Measurements from ENCODE around the gene CCDC63. TPM values are rescaled to one million over a fixed set of nuclear protein-coding genes. Genes with fewer than 3 reads are reported as not detected.

CCDC63 gene
- polyA plus RNA-seq, 3 donors, result not detected

DNA sequence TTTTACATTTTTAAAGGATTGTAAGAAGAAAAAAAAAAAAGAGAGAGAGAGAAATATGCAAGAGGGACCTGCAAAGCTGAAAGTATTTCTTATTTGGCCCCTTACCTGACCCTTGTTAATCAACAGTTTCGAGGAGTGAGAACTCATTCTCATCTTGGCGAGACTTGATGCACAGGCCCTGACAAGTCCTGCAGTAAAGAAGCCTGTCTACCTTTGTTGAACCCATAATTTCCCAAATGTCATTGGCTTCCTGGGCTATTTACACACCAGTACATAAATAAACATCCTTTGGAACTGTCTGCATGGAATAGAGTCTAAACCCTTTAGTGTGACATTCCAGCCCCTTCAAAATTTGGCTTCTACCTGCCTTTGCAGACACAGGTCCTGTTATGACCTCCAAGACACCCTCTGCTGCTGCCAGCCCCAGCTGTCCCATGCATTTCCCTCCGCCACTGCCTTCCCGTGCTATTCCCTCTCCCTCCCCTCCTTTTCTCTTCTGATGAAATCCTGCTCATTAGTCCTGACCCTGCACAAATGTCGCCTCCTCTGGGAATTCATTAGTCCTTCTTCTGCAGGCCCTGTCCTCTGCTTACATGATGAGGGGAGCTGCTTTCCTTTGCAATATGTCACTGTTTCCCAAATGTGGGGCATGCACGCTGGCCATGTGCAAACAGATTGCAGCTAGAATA is 38.5 kb downstream of the CCDC63 start:
- no peak for DNase-seq

DNA sequence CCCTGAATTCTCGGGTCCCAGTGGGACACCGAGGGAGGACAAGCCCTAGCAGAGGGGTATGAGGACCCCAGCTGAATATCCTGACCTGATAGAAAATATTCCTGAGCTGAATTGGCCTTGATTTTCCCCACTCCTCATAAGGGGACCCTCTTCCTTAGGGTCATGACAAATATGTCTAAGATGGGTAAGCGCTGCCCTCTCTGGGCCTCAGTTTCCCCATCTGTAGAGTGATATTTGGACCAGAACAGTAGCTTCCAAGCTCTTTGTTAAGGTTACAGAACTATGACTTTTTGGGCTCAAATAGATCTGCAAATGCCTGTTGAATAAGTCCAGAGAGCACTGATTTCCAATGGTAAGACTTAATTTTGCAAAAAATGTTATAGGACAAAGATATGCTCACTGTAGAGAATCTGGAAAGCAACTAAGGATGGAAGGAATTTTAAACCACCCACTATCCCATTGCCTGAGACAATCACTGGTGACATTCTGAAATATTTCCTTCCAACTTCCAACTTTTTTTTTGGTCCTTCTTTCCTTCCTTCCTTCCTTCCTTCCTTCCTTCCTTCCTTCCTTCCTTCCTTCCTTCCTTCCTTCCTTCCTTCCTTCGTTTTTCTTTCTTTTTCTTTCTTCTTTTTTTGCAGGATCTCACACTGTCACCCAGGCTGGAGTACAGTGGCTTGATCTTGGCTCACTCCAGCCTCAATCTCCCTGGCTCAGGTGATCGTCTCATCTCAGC is 41.6 kb downstream of the CCDC63 start:
- no peak for DNase-seq

- no peak for DNase-seq
Observed at GRCh38 chr12:110889361-110889760, 42.6 kb downstream of the CCDC63 start.

DNA sequence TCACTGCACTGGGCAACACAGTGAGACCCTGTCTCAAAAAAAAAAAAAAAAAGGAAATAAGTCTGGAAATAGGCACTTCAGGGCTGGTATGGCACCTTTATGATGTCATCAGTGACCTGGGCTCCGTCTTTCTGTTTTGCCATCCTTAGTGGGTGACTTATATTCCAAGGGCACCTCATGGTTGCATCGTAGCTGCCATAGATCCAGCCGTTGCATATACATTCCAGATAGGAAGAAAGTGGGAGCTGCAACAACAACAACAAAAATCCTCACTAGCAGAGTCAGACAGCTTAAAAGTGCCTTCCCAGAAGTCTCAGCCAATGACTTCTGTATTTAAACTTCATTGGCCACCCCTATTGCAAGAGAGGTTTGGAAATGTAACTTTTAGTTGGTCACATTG is 47.2 kb downstream of the CCDC63 start:
- DNase-seq, result no peak

DNA sequence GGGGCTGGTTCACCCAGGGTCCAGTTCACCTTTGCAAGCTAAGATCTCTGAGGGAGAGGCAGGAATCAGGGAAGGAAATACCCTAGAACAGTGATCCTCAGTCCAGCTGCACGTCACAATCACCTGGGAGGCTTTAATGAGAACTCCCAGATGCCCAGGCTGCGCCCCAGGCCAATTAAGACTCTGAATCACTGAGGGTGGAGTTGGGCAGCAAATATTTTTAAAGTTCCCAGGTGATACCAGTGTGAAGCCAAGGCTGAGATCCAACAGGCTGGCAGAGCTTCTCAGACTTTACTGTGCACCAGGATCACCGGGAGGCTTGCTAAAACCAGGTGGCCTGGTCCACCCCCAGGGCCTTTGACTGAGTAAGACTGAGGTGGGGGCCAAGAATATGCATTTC is 49.8 kb downstream of the CCDC63 start:
- no peak for DNase-seq

DNA sequence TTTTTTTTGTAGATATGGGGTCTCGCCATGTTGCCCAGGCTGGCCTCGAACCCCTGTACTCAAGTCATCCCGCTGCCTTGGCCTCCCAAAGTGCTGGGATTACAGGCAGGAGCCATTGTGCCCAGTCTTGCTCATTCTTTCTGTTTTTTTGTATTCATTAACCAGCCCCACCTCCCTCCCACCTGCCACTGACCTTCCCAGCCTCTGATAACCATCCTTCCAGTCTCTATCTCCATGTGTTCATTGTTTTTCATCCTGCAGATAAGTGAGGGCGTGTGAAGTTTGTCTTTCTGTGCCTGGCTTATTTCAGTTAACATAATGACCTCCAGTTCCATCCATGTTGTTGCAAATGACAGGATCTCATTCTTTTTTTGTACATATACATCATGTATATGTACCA is 54.6 kb downstream of the CCDC63 start:
- DNase-seq, result no peak

- no peak for DNase-seq
Observed at GRCh38 chr12:110903511-110903910, 56.7 kb downstream of the CCDC63 start.

DNA sequence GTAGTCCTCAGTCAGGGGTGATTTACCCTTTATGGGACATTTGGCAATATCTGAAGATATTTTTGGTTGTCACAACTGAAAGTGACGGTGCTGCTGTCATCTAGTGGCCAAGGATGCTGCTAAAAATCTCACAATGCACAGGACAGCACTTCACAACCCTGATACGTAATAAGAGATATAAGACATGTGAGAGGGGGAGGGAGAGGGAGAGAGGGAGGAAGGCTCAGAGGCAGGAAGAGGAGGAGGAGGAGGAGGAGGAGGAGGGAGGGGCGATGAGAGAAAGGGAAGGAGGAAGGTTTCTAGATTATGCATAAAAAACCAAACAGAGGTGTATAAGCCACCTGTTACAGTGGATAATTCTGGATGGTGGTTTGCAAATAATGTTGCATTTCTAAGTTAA is 59.3 kb downstream of the CCDC63 start:
- no peak for DNase-seq

DNA sequence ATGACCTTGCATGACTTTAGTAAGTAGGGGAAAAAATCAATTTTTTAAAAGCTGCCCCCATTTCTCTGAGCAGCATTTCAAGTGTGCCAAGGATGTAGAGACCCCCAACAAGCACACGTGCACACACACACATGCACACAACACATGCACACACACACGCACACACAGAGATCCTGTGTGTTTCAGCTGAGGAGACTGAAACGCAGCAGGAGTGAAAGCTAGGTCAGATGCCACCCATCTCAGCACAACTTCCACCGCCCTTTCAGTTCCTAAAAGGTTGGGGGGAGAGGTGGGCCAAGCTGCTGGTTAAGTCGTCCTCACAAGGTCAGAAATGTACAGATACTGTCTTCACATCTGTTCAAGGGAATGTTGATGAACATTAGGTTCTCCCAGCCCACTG is 59.7 kb downstream of the CCDC63 start:
- DNase-seq, result no peak

GRCh38 chr12:110906985-110907384 is 60.2 kb downstream of the CCDC63 start:
- DNase-seq, result no peak

DNA sequence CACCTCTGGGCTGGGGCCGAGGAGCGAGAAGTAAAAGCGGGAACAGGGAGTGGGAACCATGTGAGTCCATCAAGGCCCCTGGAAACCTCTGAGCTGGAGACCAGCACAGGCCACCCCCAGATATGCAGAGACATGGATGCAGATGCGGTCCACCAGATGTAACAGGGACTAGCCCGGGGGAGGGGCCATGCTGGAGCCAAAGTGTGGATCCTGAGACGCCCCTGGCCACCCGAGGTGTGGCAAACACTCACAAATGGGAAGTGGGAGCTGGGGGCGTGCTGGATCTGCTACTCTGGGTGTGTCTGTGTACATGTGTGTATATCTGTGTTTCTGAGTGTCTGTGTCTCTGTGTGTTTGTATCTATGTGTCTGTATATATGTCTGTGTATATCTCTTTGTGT is 60.8 kb downstream of the CCDC63 start:
- DNase-seq, result no peak

- DNase-seq, result no peak
Observed at GRCh38 chr12:110908377-110909152, 61.8 kb downstream of the CCDC63 start.

DNA sequence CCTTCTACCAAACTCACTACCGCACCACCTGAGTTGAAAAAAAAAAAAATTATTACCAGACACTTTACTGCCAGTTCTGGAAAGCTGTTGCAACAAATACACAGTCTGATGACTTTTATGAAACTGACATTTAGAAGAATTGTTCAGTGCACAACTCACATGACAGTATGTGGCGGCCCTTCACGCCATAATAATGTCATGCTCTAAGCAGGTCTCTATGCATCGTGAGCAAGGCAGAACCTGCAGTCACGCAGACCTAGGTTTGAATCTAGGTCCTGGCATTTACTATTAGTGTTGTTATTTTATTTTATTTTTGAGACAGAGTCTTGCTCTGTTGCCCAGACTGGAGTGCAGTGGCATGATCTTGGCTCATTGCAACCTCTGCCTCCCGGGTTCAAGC is 65.5 kb downstream of the CCDC63 start:
- DNase-seq, result no peak

DNA sequence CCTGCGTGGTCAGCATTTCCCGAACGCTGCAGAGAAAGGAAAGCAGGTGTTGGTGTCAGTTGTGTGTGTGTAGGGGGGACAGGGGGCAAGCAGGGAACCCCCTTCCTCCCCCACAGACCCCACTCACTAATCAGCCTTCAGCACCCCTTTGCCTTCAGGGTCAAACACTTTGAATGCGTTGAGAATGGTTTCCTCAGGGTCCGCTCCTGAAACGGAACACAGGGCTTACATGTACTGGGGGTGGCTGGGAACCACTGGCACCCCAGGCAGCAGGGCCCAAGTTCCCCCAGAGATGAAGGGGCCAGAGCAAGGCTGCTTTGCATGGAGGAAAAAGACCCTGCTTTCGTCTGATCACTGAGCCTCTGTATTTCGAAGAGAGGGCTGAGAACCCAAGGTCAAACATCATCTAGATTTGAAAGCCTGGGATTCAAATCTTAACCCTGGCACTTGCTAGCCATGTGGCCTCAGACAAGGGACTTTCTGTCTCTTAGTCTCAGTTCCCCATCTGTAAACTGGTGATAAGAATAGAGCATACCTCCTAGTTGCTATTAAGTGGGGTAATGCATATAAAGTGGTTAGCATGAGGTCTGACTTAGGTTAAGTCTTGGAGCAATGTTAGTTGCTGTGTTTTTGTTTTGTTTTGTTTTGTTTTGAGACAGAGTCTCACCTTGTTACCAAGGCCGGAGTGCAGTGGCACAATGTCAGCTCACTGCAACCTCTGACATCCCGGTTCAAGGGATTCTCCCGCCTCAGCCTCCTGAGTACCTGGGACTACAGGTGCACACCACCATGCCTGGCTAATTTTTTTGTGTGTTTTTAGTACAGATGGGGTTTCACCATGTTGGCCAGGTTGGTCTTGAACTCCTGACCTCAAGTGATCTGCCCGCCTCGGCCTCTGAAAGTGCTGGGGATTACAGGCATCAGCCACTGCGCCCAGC is 66.6 kb downstream of the CCDC63 start:
- DNase-seq, result no peak

DNA sequence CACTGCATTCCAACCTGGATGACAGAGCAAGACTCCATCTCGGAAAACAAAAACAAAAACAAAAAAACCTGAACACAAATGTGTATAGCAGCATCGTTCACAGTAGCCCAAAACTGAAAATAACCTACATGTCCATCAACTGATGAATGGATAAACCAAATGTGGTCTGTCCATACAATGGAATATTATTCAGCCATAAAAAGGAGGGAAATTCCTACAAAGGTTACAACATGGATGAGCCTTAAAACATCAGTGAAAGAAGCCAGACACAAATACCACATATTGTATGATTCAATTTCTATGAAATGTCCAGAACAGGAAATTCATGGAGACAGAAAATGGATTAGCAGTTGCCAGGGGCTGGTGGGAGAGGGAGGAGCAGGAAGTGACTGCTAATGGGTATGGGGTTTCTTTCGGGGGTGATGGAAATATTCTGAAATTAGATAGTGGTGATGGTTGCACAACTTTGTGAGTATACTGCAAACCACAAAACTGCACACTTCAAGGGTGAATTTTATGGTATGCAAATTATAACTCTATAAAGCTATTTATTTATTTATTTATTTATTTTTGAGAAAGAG is 69.6 kb downstream of the CCDC63 start:
- DNase-seq, result no peak

DNA sequence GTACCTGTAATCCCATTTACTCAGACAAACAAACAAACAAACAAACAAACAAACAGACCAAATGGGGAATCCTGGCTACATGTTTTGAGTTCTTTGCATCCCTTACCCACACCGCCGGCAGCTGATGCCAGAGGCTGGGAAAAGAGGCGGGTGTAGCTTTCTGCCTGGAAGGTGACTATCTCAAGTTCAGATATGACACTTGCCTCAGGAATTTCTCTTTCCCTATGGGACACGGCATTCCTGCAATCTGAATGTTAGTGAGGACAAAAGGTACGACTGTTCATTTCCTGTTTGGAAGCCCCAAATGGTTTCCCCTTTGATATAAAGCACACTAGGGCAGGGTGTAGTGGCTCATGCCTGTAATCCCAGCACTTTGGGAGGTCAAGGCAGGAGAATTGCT is 70.7 kb downstream of the CCDC63 start:
- no peak for DNase-seq

DNA sequence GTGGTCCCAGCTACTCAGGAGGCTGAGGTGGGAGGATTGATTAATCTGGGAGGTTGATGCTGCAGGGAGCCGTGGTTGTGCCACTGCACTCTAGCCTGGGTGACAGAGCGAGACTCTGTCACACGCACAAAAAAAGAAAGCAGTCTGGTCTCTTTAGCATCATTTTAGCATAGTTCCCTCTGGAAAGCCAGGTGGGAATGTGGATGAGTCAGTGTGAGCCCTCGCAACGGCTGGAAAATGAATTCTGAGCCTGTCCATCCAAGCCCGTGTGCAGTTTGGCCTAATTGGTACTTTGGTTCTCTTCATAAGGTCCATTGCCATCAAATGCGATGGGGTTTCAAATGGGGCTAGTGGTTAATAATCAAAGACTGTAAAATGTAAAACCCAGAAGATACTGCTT is 71.2 kb downstream of the CCDC63 start:
- DNase-seq, result no peak

- no peak for DNase-seq
Observed at GRCh38 chr12:110919720-110920119, 72.9 kb downstream of the CCDC63 start.

DNA sequence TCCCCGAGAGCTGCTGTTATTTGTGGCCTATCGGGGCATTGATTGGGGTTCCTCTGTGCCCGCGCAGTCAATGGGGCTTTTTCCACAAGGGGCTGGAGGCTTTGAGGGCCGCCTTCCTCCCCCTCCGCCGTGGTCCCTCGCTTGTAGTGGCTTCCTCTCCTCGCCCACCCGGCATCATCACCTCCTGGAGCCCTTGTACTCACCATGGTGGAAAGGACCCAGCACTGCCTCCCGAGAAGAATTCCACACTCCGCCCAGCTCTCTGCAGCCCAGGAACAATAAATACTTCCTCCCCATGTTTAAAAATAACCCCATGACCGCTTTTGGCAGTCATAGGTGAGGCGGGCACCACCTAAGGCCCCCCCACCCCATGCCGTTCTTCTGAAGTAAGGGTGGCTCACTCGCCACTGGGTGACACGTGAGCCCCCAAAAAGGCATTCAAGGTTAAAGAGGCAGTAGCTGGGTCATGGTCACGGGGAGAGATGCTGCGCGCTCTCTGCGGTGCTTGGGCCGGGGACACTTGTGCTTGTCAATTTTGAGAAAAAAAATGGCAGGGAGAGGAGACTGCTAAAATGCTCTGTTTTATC is 73.6 kb downstream of the CCDC63 start, which contains the start of gene MYL2:
TSS of gene MYL2 (minus strand) at position 256 of the 587 bp plus-strand sequence. CDS start at position 206, 50 bp downstream.
- no peak for DNase-seq

GRCh38 chr12:110921262-110921661 is 74.5 kb downstream of the CCDC63 start:
- no peak for DNase-seq

DNA sequence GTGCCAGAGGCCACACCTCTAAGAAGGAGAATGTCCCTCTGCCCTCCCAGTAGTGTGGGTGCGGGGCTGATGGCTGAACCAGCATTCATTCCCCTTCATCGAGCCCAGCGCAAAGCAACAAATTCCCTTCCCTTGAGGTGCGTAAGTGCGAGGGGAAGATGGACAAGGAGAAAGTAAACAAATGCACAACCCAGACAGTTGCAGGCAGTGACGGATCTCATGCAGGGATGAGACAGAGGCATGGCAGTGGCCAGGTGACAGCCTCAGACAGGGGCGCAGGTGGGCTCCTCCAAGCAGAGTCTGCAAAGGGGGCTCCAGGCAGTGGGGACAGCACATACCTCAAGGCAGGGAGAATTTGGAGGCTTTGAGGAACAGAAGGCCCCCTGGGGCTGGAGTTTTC is 75.9 kb downstream of the CCDC63 start:
- DNase-seq, result no peak

Data from renal pelvis (tissue), 4 donors.